OCI-LY7 (cell line): ENCODE results near the gene RBFOX1.

Experiments used
- CTCF ChIP-seq: fragments of 200-600 bp; sonication (generic); conservative IDR thresholded peaks from 2 replicates; pipeline ENCODE4 v1.5.1; 2014; ENCODE audit warnings: mild to moderate bottlenecking, antibody characterized with exemption, low read length, moderate library complexity, mixed read lengths
- EZH2phosphoT487 ChIP-seq: fragments of 200-600 bp; sonication (generic); IDR thresholded peaks from 2 replicates; pipeline ENCODE4 v1.6.1; 2018; ENCODE audit warnings: low read depth, borderline replicate concordance, mild to moderate bottlenecking, mixed run types, antibody characterized with exemption, low read length, moderate library complexity, mixed read lengths

DNA sequence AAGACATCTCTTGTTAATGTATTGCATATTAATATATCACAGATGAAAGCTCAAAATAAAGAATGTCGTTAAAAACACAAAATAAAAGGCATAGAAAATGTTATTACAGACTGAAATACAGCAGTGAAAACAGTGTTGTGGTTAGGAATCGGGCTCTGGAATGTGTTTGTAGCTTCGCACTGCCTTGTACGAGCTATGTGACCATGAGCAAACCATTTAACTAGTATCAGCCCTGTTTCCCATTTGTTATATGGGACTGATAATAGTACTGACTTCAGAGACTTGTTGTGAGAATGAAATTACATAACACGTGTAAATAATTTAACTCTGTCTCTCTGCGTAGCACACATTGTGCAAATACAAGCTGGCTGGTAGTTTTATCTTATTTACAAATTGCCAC is 648 bp upstream of the RBFOX1 start:
- TF ChIP-seq CTCF (no peak), EZH2phosphoT487 (no peak)
